SJCRH30 (cell line): ENCODE results near the gene ZBTB24. TPM values are rescaled to one million over a fixed set of nuclear protein-coding genes. Genes with fewer than 3 reads are reported as not detected.

Source experiments
- total RNA-seq: library from RNA; depleted of rRNA; stranded (reverse); fragments of >200 nt; shearing (Covaris generic); gene quantifications from 2 replicates; pipeline ENCODE4 v1.2.3, GENCODE V29; 2014; rRNA removed

Gene ZBTB24
- total RNA-seq, 1 experiment from 2014 or later: 17.5 TPM

Other genes with a start within 250 kb of the ZBTB24 start
- 166 and 181 TPM in 2 replicates for gene CD164, start 100.8 kb downstream of the ZBTB24 start, total RNA-seq
- gene PPIL6, start 42.6 kb downstream of the ZBTB24 start, total RNA-seq: 0.28 TPM in 1 of 2 replicates, not detected in the other
- 7.6 and 8.2 TPM in 2 replicates for gene SMPD2, start 42.5 kb downstream of the ZBTB24 start, total RNA-seq
- 23.0 and 27.2 TPM in 2 replicates for gene MICAL1, start 27.4 kb downstream of the ZBTB24 start, total RNA-seq
- 3.2 and 3.8 TPM in 2 replicates for gene AK9, start 208.0 kb upstream of the ZBTB24 start, total RNA-seq
- gene FIG4, start 208.1 kb upstream of the ZBTB24 start, total RNA-seq: 5.6 and 6.5 TPM in 2 replicates